Ishikawa (cell line): ENCODE data around the gene H2BW1.

Experiments used
- CEBPB ChIP-seq: IDR thresholded peaks from 2 replicates; pipeline ENCODE4 v1.6.1; 2012
- EGR1 ChIP-seq: IDR thresholded peaks from 2 replicates; pipeline ENCODE4 v1.6.1; 2012
- EP300 ChIP-seq: IDR thresholded peaks from 2 replicates; pipeline ENCODE4 v1.6.1; 2012; ENCODE audit warnings: borderline replicate concordance
- NFIC ChIP-seq: IDR thresholded peaks from 2 replicates; pipeline ENCODE4 v1.6.1; 2012
- RAD21 ChIP-seq: IDR thresholded peaks from 2 replicates; pipeline ENCODE4 v1.6.1; 2012; ENCODE audit warnings: low read depth
- TAF1 ChIP-seq: IDR thresholded peaks from 2 replicates; pipeline ENCODE4 v1.6.1; 2012; ENCODE audit warnings: low read depth, mild to moderate bottlenecking
- TCF12 ChIP-seq: IDR thresholded peaks from 2 replicates; pipeline ENCODE4 v1.6.1; 2012; ENCODE audit warnings: low read depth
- YY1 ChIP-seq: IDR thresholded peaks from 2 replicates; pipeline ENCODE4 v1.6.1; 2012; ENCODE audit warnings: low read depth
- TF ChIP-seq, protein P1 (sequence below): IDR thresholded peaks from 2 replicates; pipeline ENCODE4 v1.6.1; 2012
- TF ChIP-seq, protein P2 (sequence below): IDR thresholded peaks from 2 replicates; pipeline ENCODE4 v1.6.1; 2012

GRCh38 chrX:103999234-103999633, 14.3 kb downstream of the H2BW1 start:
- TF ChIP-seq EP300 (no peak), YY1 (no peak), TAF1 (no peak), NFIC (no peak), RAD21 (no peak), TCF12 (no peak), CEBPB (no peak), EGR1 (no peak)
- TF ChIP-seq, protein P1, sequence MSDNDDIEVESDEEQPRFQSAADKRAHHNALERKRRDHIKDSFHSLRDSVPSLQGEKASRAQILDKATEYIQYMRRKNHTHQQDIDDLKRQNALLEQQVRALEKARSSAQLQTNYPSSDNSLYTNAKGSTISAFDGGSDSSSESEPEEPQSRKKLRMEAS: no peak
- TF ChIP-seq, protein P2, sequence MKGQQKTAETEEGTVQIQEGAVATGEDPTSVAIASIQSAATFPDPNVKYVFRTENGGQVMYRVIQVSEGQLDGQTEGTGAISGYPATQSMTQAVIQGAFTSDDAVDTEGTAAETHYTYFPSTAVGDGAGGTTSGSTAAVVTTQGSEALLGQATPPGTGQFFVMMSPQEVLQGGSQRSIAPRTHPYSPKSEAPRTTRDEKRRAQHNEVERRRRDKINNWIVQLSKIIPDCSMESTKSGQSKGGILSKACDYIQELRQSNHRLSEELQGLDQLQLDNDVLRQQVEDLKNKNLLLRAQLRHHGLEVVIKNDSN: no peak
